GM18508 (cell line): Measurements from ENCODE around the gene ERRFI1.
"Not testable (repeated sequence)": the region's sequence is repeated elsewhere in the genome, so short reads cannot be mapped to it uniquely, and the experiment has no call there.

Experiments
- ATAC-seq: cut with Tn5 transposase; IDR thresholded peaks from one replicate; pipeline ENCODE4 v1.9.1; 2021; ENCODE audit warnings: moderate number of reproducible peaks; ENCODE audit not compliant: insufficient read depth, unreplicated experiment

Gene ERRFI1

GRCh38 chr1:8026153-8026975 lies at the start of gene ERRFI1:
Gene ERRFI1, minus strand, starts transcription at chr1:8026309. Its CDS starts 10,690 bp downstream, at chr1:8015619.
- no peak for ATAC-seq

GRCh38 chr1:8075511-8076051 lies 49.5 kb upstream of the ERRFI1 start:
- no peak for ATAC-seq

GRCh38 chr1:8073112-8073855 lies 47.2 kb upstream of the ERRFI1 start:
- ATAC-seq = no peak

- no peak for ATAC-seq
These were observed 44.3 kb upstream of the ERRFI1 start for GRCh38 chr1:8070381-8070811.

GRCh38 chr1:8069614-8070320 lies 43.7 kb upstream of the ERRFI1 start:
- ATAC-seq = not testable (repeated sequence)

- ATAC-seq = no peak
These were observed 39.3 kb upstream of the ERRFI1 start for GRCh38 chr1:8065369-8065768.

GRCh38 chr1:8063298-8064036 lies 37.4 kb upstream of the ERRFI1 start:
- ATAC-seq = no peak

GRCh38 chr1:8062861-8063260 lies 36.8 kb upstream of the ERRFI1 start:
- no peak for ATAC-seq

- no peak for ATAC-seq
These were observed 35.7 kb upstream of the ERRFI1 start for GRCh38 chr1:8061673-8062386.

GRCh38 chr1:8061210-8061609 lies 35.1 kb upstream of the ERRFI1 start:
- no peak for ATAC-seq

GRCh38 chr1:8059161-8059622 lies 33.1 kb upstream of the ERRFI1 start:
- no peak for ATAC-seq

- not testable (repeated sequence) for ATAC-seq
These were observed 31.7 kb upstream of the ERRFI1 start for GRCh38 chr1:8057779-8058178.

- no peak for ATAC-seq
These were observed 29.9 kb upstream of the ERRFI1 start for GRCh38 chr1:8055973-8056372.

GRCh38 chr1:8053878-8054567 lies 27.9 kb upstream of the ERRFI1 start:
- no peak for ATAC-seq

GRCh38 chr1:8051650-8052049 lies 25.5 kb upstream of the ERRFI1 start:
- ATAC-seq = no peak

- not testable (repeated sequence) for ATAC-seq
These were observed 23.1 kb upstream of the ERRFI1 start for GRCh38 chr1:8049229-8049628.

GRCh38 chr1:8047686-8048445 lies 21.8 kb upstream of the ERRFI1 start:
- no peak for ATAC-seq

GRCh38 chr1:8047112-8047511 lies 21.0 kb upstream of the ERRFI1 start:
- no peak for ATAC-seq
